ENCODE results near the gene CLCN4.

DNA sequence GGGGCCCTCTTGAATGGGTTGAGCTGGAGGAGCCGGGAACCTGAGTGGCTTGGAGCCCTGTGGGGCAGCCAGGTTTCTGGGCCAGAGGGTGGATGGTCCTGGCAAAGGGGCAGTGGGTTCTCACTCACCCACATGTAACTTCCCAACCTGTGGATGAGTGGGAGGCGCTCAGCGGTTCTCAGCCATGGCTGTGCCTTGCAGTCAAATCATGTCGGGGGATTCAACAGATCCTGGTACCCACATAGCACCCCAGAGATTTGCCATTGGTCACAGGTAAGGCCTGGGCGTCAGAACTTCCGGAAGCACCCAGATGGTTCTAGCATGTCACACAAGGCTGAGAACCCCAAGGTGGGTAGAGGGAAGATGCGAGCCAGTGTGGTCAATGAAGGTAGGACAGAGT is 21.9 kb upstream of the CLCN4 start:
- TF ChIP-seq, protein P1, sequence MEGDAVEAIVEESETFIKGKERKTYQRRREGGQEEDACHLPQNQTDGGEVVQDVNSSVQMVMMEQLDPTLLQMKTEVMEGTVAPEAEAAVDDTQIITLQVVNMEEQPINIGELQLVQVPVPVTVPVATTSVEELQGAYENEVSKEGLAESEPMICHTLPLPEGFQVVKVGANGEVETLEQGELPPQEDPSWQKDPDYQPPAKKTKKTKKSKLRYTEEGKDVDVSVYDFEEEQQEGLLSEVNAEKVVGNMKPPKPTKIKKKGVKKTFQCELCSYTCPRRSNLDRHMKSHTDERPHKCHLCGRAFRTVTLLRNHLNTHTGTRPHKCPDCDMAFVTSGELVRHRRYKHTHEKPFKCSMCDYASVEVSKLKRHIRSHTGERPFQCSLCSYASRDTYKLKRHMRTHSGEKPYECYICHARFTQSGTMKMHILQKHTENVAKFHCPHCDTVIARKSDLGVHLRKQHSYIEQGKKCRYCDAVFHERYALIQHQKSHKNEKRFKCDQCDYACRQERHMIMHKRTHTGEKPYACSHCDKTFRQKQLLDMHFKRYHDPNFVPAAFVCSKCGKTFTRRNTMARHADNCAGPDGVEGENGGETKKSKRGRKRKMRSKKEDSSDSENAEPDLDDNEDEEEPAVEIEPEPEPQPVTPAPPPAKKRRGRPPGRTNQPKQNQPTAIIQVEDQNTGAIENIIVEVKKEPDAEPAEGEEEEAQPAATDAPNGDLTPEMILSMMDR (IDR thresholded peaks at IDR 0.05): no peak
- no peak for TF ChIP-seq POLR2A (IDR thresholded peaks at IDR 0.05)
